ENCODE measurements around the gene NTM.
A peak's percentile ranks its signal among the peaks of the same experiment; 100 is the strongest.

- TF ChIP-seq CTCF (conservative IDR thresholded peaks at IDR 0.05; ENCODE audit: low read length) (peak; percentile 68), EZH2phosphoT487 (IDR thresholded peaks at IDR 0.05; ENCODE audit: borderline replicate concordance) (no peak)
These were observed 317.8 kb downstream of the NTM start for GRCh38 chr11:131688048-131688693.

Data from Loucy (cell line).